ENCODE results near the gene RNF150.

GRCh38 chr4:140846736-140847135 is 286.5 kb downstream of the RNF150 start:
- TF ChIP-seq, protein P1, sequence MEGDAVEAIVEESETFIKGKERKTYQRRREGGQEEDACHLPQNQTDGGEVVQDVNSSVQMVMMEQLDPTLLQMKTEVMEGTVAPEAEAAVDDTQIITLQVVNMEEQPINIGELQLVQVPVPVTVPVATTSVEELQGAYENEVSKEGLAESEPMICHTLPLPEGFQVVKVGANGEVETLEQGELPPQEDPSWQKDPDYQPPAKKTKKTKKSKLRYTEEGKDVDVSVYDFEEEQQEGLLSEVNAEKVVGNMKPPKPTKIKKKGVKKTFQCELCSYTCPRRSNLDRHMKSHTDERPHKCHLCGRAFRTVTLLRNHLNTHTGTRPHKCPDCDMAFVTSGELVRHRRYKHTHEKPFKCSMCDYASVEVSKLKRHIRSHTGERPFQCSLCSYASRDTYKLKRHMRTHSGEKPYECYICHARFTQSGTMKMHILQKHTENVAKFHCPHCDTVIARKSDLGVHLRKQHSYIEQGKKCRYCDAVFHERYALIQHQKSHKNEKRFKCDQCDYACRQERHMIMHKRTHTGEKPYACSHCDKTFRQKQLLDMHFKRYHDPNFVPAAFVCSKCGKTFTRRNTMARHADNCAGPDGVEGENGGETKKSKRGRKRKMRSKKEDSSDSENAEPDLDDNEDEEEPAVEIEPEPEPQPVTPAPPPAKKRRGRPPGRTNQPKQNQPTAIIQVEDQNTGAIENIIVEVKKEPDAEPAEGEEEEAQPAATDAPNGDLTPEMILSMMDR (IDR thresholded peaks at IDR 0.05), result no peak
- TF ChIP-seq POLR2AphosphoS5 (IDR thresholded peaks at IDR 0.05) (no peak), POLR2A (IDR thresholded peaks at IDR 0.05; ENCODE audit: low read depth) (no peak)
